H9 (cell line): ENCODE measurements around the gene GALNT9. TPM values are rescaled to one million over a fixed set of nuclear protein-coding genes. Genes with fewer than 3 reads are reported as not detected.

ENCODE experiments used
- DNase-seq: peaks from one replicate; pipeline ENCODE4 v3.0.0-alpha.2; 2017
- H2AFZ ChIP-seq: one replicate; pipeline ENCODE4 v1.6.1; 2013; ENCODE audit warnings: mild to moderate bottlenecking, low read length, control low read depth, moderate library complexity
- H2AK5ac ChIP-seq: 2 replicates; pipeline ENCODE4 v1.6.1; 2013; ENCODE audit warnings: low read length, control low read depth, mixed read lengths; ENCODE audit not compliant: insufficient read length
- H2BK120ac ChIP-seq: one replicate; pipeline ENCODE4 v1.6.1; 2013; ENCODE audit warnings: low read depth, mild to moderate bottlenecking, low read length, control low read depth, inconsistent platforms; ENCODE audit not compliant: poor library complexity, severe bottlenecking
- H2BK12ac ChIP-seq: 2 replicates; pipeline ENCODE4 v1.6.1; 2013; ENCODE audit warnings: low read length, control low read depth, mixed read lengths, low read depth; ENCODE audit not compliant: insufficient read length
- H2BK15ac ChIP-seq: 2 replicates; pipeline ENCODE4 v1.6.1; 2013; ENCODE audit warnings: low read depth, low read length, control low read depth
- H2BK20ac ChIP-seq: one replicate; pipeline ENCODE4 v1.6.1; 2013; ENCODE audit warnings: low read depth, mild to moderate bottlenecking, low read length, control low read depth, inconsistent platforms; ENCODE audit not compliant: poor library complexity, severe bottlenecking
- H2BK5ac ChIP-seq: 2 replicates; pipeline ENCODE4 v1.6.1; 2013; ENCODE audit warnings: low read length, control low read depth, mixed read lengths; ENCODE audit not compliant: insufficient read length
- H3K14ac ChIP-seq: 2 replicates; pipeline ENCODE4 v1.6.1; 2013; ENCODE audit warnings: low read length, control low read depth; ENCODE audit not compliant: insufficient read depth
- H3K18ac ChIP-seq: 2 replicates; pipeline ENCODE4 v1.6.1; 2013; ENCODE audit warnings: low read depth, mild to moderate bottlenecking, mixed read lengths, low read length, control low read depth; ENCODE audit not compliant: insufficient read length
- H3K23ac ChIP-seq: 2 replicates; pipeline ENCODE4 v1.6.1; 2013; ENCODE audit warnings: low read length, control low read depth, mixed read lengths, low read depth; ENCODE audit not compliant: insufficient read length
- H3K23me2 ChIP-seq: 2 replicates; pipeline ENCODE4 v1.6.1; 2013; ENCODE audit warnings: low read depth, mild to moderate bottlenecking, mixed read lengths, low read length, control low read depth; ENCODE audit not compliant: insufficient read length, poor library complexity, severe bottlenecking
- H3K27ac ChIP-seq: 2 replicates; pipeline ENCODE4 v1.5.1; 2013; ENCODE audit warnings: low read length, control low read depth, mixed read lengths, low read depth; ENCODE audit not compliant: insufficient read length
- H3K27me3 ChIP-seq: 2 replicates; pipeline ENCODE4 v1.6.1; 2013; ENCODE audit warnings: low read length, control low read depth, inconsistent platforms; ENCODE audit not compliant: insufficient read depth
- H3K4ac ChIP-seq: 2 replicates; pipeline ENCODE4 v1.6.1; 2013; ENCODE audit warnings: low read depth, mild to moderate bottlenecking, control low read depth, inconsistent platforms, low read length, moderate library complexity
- H3K4me1 ChIP-seq: 2 replicates; pipeline ENCODE4 v1.6.1; 2013; ENCODE audit warnings: low read length, control low read depth, inconsistent platforms; ENCODE audit not compliant: insufficient read depth
- H3K4me2 ChIP-seq: 2 replicates; pipeline ENCODE4 v1.6.1; 2013; ENCODE audit warnings: low read length, control low read depth, mixed read lengths; ENCODE audit not compliant: insufficient read length, insufficient read depth
- H3K56ac ChIP-seq: 2 replicates; pipeline ENCODE4 v1.6.1; 2013; ENCODE audit warnings: low read depth, mild to moderate bottlenecking, mixed read lengths, low read length, control low read depth; ENCODE audit not compliant: insufficient read length
- H3K79me1 ChIP-seq: 2 replicates; pipeline ENCODE4 v1.6.1; 2013; ENCODE audit warnings: low read depth, mild to moderate bottlenecking, moderate library complexity, low read length, control low read depth, inconsistent platforms; ENCODE audit not compliant: insufficient read depth, poor library complexity, severe bottlenecking
- H3K79me2 ChIP-seq: 2 replicates; pipeline ENCODE4 v1.6.1; 2013; ENCODE audit warnings: low read length, control low read depth, inconsistent platforms; ENCODE audit not compliant: insufficient read depth
- H3K9ac ChIP-seq: 2 replicates; pipeline ENCODE4 v1.6.1; 2013; ENCODE audit warnings: low read length, control low read depth, mixed read lengths; ENCODE audit not compliant: insufficient read length; ENCODE audit errors: extremely low read depth
- H3K9me3 ChIP-seq: one replicate; pipeline ENCODE4 v1.6.1; 2013; ENCODE audit warnings: low read depth, low read length, inconsistent platforms; ENCODE audit not compliant: control insufficient read depth
- H3T11ph ChIP-seq: one replicate; pipeline ENCODE4 v1.6.1; 2013; ENCODE audit warnings: mild to moderate bottlenecking, low read length, control low read depth, inconsistent platforms
- H4K20me1 ChIP-seq: one replicate; pipeline ENCODE4 v1.6.1; 2013; ENCODE audit not compliant: control insufficient read depth, insufficient read length, insufficient read depth
- H4K5ac ChIP-seq: 2 replicates; pipeline ENCODE4 v1.6.1; 2013; ENCODE audit warnings: low read depth, mild to moderate bottlenecking, mixed read lengths, low read length, control low read depth; ENCODE audit not compliant: insufficient read length
- H4K8ac ChIP-seq: replicated peaks from 2 replicates; pipeline ENCODE4 v1.6.1; 2013; ENCODE audit warnings: low read length, control low read depth, mixed read lengths, low read depth; ENCODE audit not compliant: insufficient read length
- H4K91ac ChIP-seq: 2 replicates; pipeline ENCODE4 v1.6.1; 2013; ENCODE audit warnings: low read depth, mild to moderate bottlenecking, moderate library complexity, mixed read lengths, low read length, control low read depth; ENCODE audit not compliant: insufficient read length
- H3K27ac Mint-ChIP-seq, 3 experiments: 2 replicates in 2 of 3; 3 replicates in 1 of 3; pipeline ENCODE4 v1.8.0; 2020 to 2021; ENCODE audit warnings: mixed read lengths in 3 of 3, mild to moderate bottlenecking in 1 of 3, moderate library complexity in 1 of 3
- H3K27me3 Mint-ChIP-seq: 2 replicates; pipeline ENCODE4 v1.8.0; 2021; ENCODE audit warnings: low read depth, mild to moderate bottlenecking, moderate library complexity, mixed read lengths
- H3K36me3 Mint-ChIP-seq, 3 experiments: 2 replicates in 2 of 3; 3 replicates in 1 of 3; pipeline ENCODE4 v1.8.0; 2020 to 2021; ENCODE audit warnings: low read depth in 3 of 3, mixed read lengths in 3 of 3; ENCODE audit not compliant: insufficient read depth in 1 of 3
- H3K4me1 Mint-ChIP-seq, 2 experiments: 2 replicates each; pipeline ENCODE4 v1.8.0; 2020; ENCODE audit warnings: mixed read lengths in 2 of 2
- H3K4me3 Mint-ChIP-seq, 2 experiments: 2 replicates in 1 of 2; 3 replicates in 1 of 2; pipeline ENCODE4 v1.8.0; 2020 to 2021; ENCODE audit warnings: mild to moderate bottlenecking in 2 of 2, mixed read lengths in 2 of 2, moderate library complexity in 1 of 2
- H3K9me3 Mint-ChIP-seq, 2 experiments: 2 replicates in 1 of 2; 3 replicates in 1 of 2; pipeline ENCODE4 v1.8.0; 2020; ENCODE audit warnings: mild to moderate bottlenecking in 2 of 2, mixed read lengths in 2 of 2, moderate library complexity in 1 of 2
- WGBS: extraction: QIAGEN DNeasy Blood & Tissue Kit; methylation state at CpG from one replicate; pipeline ENCODE4 v1.1.7; 2013; ENCODE audit warnings: missing lambda C conversion rate, low lambda C conversion rate, mixed read lengths; ENCODE audit not compliant: insufficient read length; ENCODE audit errors: extremely low coverage; 5-methylcytosine and 5-hydroxymethylcytosine counted together
- total RNA-seq: library from RNA; stranded (reverse); gene quantifications from 2 replicates; pipeline ENCODE4 v1.2.1, GENCODE V29; 2021
- TF ChIP-seq, protein P1 (sequence below): fragments of 200-600 bp; sonication (generic); conservative IDR thresholded peaks from 3 replicates; pipeline ENCODE4 v1.8.0; 2021; ENCODE audit warnings: antibody characterized with exemption, mild to moderate bottlenecking

Gene GALNT9
- total RNA-seq, 1 experiment from 2014 or later: 0.35 TPM

DNA sequence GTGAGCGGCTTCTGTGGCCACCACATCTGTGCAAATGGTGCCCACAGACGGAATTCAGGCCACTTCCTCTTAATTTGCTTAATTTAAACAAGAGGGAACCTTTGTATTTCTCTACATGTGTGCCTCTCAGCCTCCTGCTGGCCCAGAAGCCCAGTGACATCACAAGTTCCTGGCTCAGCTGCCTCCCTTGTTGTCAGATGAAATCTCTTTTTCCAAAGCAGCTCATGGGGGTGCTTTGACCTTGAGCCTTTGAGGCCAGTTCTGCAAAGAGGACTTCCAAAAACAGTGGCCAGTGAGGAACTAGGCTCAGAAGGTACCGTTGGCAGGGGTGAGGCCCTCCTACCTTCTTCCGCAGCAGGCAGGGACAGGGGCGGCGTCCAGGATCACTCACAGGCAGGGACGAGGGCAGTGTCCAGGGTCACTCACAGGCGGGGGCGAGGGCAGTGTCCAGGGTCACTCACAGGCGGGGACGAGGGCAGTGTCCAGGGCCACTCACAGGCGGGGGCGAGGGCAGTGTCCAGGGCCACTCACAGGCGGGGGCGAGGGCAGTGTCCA lies 35.0 kb upstream of the GALNT9 start:
- Mint-ChIP-seq H3K27ac (no peak overlapping the region), H3K9me3 (peaks cover 5 to 9% of the 10 kb centered on the region in 2 experiments), H3K4me3 (no peak overlapping the region), H3K4me1 (no peaks in the 10 kb centered on the region), H3K36me3 (peaks cover 3 to 5% (median 4%) of the 10 kb centered on the region in 3 experiments; a peak in 6 of 7 replicates), H3K27me3 (peaks cover 78% of the 10 kb centered on the region)
- H2BK120ac ChIP-seq: no peak overlapping the region
- no peak overlapping the region for H2AFZ ChIP-seq
- no peaks in the 10 kb centered on the region for H4K20me1 ChIP-seq
- no peak overlapping the region for H3K56ac ChIP-seq
- no peak overlapping the region for H2BK5ac ChIP-seq
- no peak overlapping the region for H4K8ac ChIP-seq
- H3K18ac ChIP-seq: no peak overlapping the region
- WGBS: no CpG with 5 or more reads among the region's 15 CpGs
- H3K4me1 ChIP-seq: no peaks in the 10 kb centered on the region
- no peak overlapping the region for H2BK15ac ChIP-seq
- H2BK20ac ChIP-seq: no peak overlapping the region
- TF ChIP-seq, protein P1, sequence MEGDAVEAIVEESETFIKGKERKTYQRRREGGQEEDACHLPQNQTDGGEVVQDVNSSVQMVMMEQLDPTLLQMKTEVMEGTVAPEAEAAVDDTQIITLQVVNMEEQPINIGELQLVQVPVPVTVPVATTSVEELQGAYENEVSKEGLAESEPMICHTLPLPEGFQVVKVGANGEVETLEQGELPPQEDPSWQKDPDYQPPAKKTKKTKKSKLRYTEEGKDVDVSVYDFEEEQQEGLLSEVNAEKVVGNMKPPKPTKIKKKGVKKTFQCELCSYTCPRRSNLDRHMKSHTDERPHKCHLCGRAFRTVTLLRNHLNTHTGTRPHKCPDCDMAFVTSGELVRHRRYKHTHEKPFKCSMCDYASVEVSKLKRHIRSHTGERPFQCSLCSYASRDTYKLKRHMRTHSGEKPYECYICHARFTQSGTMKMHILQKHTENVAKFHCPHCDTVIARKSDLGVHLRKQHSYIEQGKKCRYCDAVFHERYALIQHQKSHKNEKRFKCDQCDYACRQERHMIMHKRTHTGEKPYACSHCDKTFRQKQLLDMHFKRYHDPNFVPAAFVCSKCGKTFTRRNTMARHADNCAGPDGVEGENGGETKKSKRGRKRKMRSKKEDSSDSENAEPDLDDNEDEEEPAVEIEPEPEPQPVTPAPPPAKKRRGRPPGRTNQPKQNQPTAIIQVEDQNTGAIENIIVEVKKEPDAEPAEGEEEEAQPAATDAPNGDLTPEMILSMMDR: no peak
- no peak overlapping the region for H2AK5ac ChIP-seq
- DNase-seq: no peak
- H4K91ac ChIP-seq: no peak overlapping the region
- H4K5ac ChIP-seq: no peak overlapping the region
- no peak overlapping the region for H3K4ac ChIP-seq
- no peak overlapping the region for H3K27ac ChIP-seq
- no peak overlapping the region for H2BK12ac ChIP-seq
- no peak overlapping the region for H3T11ph ChIP-seq
- H3K79me1 ChIP-seq: no peaks in the 10 kb centered on the region
- no peaks in the 10 kb centered on the region; the same call in 1 of the 2 replicates for H3K27me3 ChIP-seq
- H3K79me2 ChIP-seq: no peaks in the 10 kb centered on the region; the same call in 1 of the 2 replicates
- no peak overlapping the region for H3K23ac ChIP-seq
- no peak overlapping the region for H3K14ac ChIP-seq
- H3K9ac ChIP-seq: no peak overlapping the region
- no peaks in the 10 kb centered on the region for H3K9me3 ChIP-seq
- no peaks in the 10 kb centered on the region for H3K23me2 ChIP-seq
- no peak overlapping the region for H3K4me2 ChIP-seq
